Sigmoid colon (tissue), 4 donors: ENCODE data around the gene LRRIQ1.

Experiments used
- CTCF ChIP-seq, 4 experiments: fragments of 450-650 bp in 3 of 4; fragments of 200-600 bp in 1 of 4; IDR thresholded peaks; one replicate each; pipeline ENCODE4 v1.5.1; 2016 to 2019; ENCODE audit warnings: antibody characterized with exemption in 4 of 4, mild to moderate bottlenecking in 3 of 4, moderate library complexity in 2 of 4
- EP300 ChIP-seq, 4 donors: sonication (generic); formaldehyde crosslinking; IDR thresholded peaks; one replicate each; pipeline ENCODE4 v1.6.1; 2017; ENCODE audit warnings: antibody characterized with exemption in 4 of 4
- POLR2A ChIP-seq, 2 donors: fragments of 450-650 bp; IDR thresholded peaks; one replicate each; pipeline ENCODE4 v1.6.1; 2016; ENCODE audit warnings: antibody characterized with exemption in 2 of 2, mild to moderate bottlenecking in 2 of 2, moderate library complexity in 2 of 2
- POLR2AphosphoS5 ChIP-seq, 4 donors: sonication (generic); formaldehyde crosslinking; IDR thresholded peaks; one replicate each; pipeline ENCODE4 v1.6.1; 2017; ENCODE audit warnings: antibody characterized with exemption in 4 of 4

GRCh38 chr12:85065837-85066482, 29.8 kb downstream of the LRRIQ1 start:
- TF ChIP-seq POLR2AphosphoS5 (IDR thresholded peaks at IDR 0.05), result no peak
- TF ChIP-seq POLR2A (IDR thresholded peaks at IDR 0.05), result no peak
- TF ChIP-seq CTCF (IDR thresholded peaks at IDR 0.05), result no peak
- no peak for TF ChIP-seq EP300 (IDR thresholded peaks at IDR 0.05)
